Measurements from ENCODE around the gene JUP.
A peak's percentile ranks its signal among the peaks of the same experiment; 100 is the strongest.

Gene JUP

DNA sequence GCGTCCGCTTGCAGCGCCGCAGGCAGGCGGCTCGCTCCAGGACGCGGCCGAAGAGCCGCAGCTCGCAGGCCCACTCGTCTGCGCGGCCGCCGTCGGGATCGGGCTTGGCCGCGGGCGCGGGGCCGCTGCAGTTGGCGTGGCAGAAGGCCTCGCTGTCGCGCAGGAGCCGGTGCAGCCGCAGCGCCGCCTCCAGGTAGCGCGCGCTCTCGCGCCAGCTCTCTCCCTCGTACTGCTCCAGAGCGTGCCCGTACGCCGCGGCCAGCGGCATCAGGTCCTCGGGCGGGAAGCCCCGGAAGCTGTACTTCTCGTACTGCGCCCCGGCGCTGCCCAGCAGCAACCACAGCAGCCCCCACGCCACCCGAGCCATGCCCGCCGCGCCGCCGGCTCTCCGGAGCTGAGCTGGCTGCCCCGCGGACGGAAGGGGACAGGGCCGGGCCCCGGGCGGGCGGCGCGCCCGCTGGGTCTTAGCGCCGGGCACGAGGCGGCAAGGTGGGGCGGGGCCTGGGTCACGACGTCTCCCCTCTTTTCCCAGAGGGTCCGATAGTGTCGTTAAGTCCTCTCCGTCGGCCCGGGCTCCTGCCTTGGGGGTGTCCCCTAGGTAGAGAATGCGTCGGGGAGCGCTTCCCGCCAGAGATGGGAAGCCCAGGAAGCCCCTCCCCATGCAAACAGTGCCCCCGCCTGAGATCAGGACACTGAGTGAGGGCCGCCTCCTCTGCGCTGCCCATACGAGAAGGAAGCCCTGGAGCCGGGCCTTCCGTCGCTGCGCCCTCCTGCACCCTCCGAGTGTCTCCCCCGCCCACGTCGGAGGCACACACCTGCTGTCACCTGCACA is 25.3 kb upstream of the JUP start, which contains the start of gene P3H4:
Gene P3H4, minus strand, starts transcription at position 401 of the 832 bp plus-strand sequence. Its CDS starts 34 bp downstream, at position 367.
- peaks cover 18% of the 10 kb centered on the region for H3K36me3 Mint-ChIP-seq (ENCODE audit: low read depth)
- no peaks in the 10 kb centered on the region for H3K9me3 Mint-ChIP-seq
- peak within 1 kb of the TSS; percentile 99 to 100 (median 99) for H3K27ac Mint-ChIP-seq
- no peaks in the 10 kb centered on the region for H3K27me3 Mint-ChIP-seq (ENCODE audit: low read depth)
- TF ChIP-seq, protein P1, sequence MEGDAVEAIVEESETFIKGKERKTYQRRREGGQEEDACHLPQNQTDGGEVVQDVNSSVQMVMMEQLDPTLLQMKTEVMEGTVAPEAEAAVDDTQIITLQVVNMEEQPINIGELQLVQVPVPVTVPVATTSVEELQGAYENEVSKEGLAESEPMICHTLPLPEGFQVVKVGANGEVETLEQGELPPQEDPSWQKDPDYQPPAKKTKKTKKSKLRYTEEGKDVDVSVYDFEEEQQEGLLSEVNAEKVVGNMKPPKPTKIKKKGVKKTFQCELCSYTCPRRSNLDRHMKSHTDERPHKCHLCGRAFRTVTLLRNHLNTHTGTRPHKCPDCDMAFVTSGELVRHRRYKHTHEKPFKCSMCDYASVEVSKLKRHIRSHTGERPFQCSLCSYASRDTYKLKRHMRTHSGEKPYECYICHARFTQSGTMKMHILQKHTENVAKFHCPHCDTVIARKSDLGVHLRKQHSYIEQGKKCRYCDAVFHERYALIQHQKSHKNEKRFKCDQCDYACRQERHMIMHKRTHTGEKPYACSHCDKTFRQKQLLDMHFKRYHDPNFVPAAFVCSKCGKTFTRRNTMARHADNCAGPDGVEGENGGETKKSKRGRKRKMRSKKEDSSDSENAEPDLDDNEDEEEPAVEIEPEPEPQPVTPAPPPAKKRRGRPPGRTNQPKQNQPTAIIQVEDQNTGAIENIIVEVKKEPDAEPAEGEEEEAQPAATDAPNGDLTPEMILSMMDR (IDR thresholded peaks at IDR 0.05; ENCODE audit: unreplicated experiment in 3 of 3) = peak; percentile 62 to 84 (median 65)
- peaks cover 30% of the 10 kb centered on the region for H3K4me1 Mint-ChIP-seq
- H3K4me3 Mint-ChIP-seq = peak within 1 kb of the TSS; percentile 93 to 100 (median 99)

DNA sequence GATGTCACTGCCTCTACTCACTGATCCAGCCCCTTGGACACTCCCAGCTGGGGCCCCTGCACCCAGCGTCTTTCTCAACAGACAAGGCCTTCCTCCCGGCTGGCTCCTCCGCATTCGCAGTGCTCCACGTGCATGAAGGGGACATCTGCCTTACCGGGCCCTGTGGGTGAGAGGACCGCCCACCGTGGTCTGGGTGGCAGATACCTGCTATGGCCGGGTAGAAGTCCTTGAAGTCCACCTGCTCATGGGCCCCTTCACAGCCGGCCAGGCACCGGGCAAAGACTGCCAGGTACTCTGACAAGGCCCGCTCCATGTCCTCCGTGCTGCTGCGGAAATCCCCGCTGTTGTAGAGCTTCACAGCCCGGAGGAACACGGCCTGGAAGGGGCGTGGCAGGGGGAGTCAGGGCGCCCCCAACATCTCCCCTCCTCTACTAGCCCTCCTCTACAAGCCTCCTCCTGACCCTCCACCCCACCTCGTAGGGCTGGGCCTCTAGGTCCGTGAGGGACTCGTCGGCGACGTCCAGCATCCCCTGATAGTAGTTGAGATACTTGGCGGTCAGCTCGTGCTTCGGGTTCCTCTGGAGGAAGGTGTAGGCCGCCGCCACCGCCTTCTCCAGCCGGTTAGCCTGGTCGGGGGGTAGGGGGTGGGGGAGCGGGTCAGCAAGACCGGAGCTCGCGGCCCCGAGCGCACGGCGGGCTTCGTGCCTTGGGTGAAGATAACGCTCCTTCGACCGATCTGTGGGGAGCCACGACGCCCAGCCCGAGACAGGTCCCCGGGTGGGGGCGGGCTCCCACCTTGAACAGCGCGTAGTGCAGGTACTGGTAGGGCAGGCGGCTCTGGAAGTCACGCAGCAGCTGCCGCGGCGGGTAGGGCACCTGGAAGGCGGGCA is 24.4 kb upstream of the JUP start:
- Mint-ChIP-seq H3K36me3 (ENCODE audit: low read depth) (peaks cover 23% of the 10 kb centered on the region), H3K27me3 (ENCODE audit: low read depth) (no peaks in the 10 kb centered on the region), H3K4me3 (peak overlapping the region; percentile 84 to 99 (median 84)), H3K27ac (peak overlapping the region in 2 of 3 experiments; percentile 43 to 76), H3K9me3 (no peaks in the 10 kb centered on the region), H3K4me1 (peaks cover 30% of the 10 kb centered on the region)
- TF ChIP-seq, protein P1 (IDR thresholded peaks at IDR 0.05; ENCODE audit: unreplicated experiment in 3 of 3) = no peak

DNA sequence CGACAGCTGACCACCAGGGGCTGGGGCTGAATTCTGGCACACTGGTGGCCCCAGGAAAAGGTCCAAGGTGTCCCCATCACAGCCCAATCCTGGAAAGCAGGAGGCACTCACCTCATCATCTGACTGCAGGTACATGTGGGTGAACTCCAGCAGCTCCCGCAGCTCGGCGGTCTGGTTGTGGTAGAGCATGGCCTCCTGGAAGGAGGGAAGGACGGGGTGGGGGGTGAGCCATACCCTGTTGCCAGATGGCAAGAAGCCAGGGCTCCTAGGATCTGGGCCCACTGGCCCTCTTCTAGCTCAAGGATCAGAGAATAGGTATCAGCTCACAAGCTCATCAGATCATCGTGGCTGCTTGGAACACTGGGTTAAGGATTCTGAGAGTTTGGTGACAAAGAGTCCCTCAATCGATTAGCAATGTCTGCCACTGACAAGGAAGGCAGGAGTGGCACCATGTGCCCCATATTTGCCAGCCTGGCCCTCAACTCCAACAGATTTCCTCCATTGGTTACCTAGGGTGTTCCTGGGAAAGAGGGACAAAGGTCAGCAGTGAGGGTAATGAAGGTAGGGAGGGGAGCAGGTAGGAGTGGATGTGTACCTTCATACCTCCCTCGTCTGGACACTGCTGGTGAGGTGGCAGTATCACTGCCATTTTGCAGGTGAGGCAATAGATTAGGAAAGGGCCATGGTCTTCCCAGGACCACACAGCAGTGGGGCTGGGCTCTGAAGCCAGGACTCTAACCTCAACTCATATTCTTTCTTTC is 20.4 kb upstream of the JUP start:
- TF ChIP-seq, protein P1 (IDR thresholded peaks at IDR 0.05; ENCODE audit: unreplicated experiment in 3 of 3) = no peak
- Mint-ChIP-seq H3K9me3 (no peaks in the 10 kb centered on the region), H3K4me3 (no peak overlapping the region), H3K36me3 (ENCODE audit: low read depth) (peaks cover 29% of the 10 kb centered on the region), H3K27ac (no peak overlapping the region), H3K4me1 (peaks cover 19% of the 10 kb centered on the region), H3K27me3 (ENCODE audit: low read depth) (no peaks in the 10 kb centered on the region)

DNA sequence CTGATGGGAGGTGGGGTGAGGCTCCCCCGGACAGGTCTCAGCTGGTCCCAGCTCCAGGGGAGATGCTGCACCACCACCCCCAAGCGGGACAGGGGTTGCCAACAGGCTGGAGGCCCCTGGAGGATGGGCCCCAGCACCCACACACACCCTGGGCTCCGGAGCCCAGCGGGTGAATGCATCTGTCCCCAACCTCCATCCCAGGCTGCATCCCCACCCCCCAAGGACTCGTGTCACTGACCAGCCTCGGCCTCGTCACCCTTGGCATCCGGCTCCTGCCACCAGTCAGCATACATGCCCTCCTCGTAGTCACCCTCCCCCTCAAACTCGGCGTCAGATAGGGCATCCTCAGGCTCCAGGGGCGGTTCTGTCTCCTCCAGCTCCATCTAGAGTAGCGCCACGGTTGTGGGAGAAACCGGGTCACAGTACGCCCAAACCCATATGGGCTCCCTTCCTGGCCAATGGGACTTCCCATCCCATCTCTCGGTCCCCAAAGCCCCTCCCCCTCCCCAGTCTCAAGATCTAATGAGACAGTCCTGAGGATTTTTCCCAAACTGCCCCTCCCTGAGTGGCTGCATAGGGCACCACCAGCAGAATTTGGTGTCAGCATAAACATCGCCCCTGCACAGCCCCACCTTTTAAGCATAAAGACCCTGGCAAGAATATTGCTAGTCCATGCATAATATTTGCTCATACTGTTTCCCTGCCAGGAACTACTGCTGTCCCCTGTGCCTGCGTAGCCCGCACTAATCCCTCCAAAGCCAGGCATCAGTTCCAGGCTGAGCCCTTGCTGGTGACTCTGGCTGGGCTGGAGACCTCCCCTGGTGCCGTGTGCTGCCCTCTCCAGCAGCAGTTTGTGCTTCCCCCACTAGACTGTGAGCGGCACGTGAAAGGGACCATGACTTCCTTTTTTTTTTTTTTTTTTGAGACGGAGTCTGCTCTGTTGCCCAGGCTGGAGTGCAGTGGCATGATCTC is 16.8 kb upstream of the JUP start:
- H3K27ac Mint-ChIP-seq = peak overlapping the region in 1 of 3 experiments; percentile 70
- H3K36me3 Mint-ChIP-seq (ENCODE audit: low read depth) = peaks cover 22% of the 10 kb centered on the region
- peaks cover 19% of the 10 kb centered on the region for H3K4me1 Mint-ChIP-seq
- H3K9me3 Mint-ChIP-seq = no peaks in the 10 kb centered on the region
- no peak overlapping the region for H3K4me3 Mint-ChIP-seq
- H3K27me3 Mint-ChIP-seq (ENCODE audit: low read depth) = peaks cover 3% of the 10 kb centered on the region
- TF ChIP-seq, protein P1 (IDR thresholded peaks at IDR 0.05; ENCODE audit: unreplicated experiment in 3 of 3) = no peak

All from nephron (organoid).